Coronary artery (tissue), 2 donors: Measurements from ENCODE around the gene AKAP4.

Experiments
- DNase-seq: peaks from one replicate; pipeline ENCODE4 v3.0.0-alpha.2; 2017; ENCODE audit warnings: low spot score
- H3K27ac ChIP-seq, 2 donors: fragments of 200-600 bp; sonication (generic); one replicate each; pipeline ENCODE4 v1.5.1; 2016 to 2019
- H3K4me3 ChIP-seq: fragments of 200-600 bp; sonication (generic); 2 replicates; pipeline ENCODE4 v1.5.1; 2016; ENCODE audit warnings: mild to moderate bottlenecking, moderate library complexity
- TF ChIP-seq, protein P1 (sequence below): fragments of 200-600 bp; sonication (generic); IDR thresholded peaks from one replicate; pipeline ENCODE4 v1.5.1; 2019; ENCODE audit warnings: antibody characterized with exemption

The AKAP4 gene

DNA sequence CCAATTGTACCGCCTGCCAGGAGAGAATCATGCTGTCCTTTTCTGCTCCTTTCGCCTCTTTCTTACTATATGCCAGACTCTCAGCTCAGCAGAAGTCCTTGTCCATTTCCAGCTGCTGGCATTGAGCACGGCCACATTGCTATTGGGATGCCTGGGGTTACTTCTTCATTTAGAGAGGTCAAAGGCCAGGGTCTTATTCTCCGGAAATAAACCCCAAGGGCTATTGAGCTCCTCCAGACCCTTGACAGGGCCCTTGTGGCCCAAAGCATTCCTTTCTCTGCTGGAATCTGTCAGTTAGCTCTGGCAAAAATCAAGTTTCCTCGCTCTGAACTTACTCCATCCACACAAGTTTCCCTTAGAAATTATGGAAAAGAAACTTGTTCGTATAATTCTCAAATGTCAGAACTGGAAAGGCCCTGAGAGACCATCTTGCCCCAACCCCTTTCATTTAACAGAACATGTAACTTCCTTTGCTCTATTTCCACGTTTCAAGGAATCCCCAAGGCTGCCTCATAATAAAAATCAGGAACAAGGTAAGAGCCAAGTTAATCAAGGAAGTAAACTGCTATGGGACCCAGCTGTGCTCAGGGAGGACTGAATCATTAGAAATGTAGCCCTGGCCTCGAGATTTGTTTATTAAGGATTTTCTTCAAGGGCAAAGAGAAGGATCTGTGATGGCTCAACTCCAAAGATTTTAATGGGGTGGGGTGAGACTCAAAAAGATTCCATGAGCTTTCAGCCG is 11.8 kb downstream of the AKAP4 start:
- Histone ChIP-seq H3K4me3 (no peak overlapping the region), H3K27ac (no peak overlapping the region)
- TF ChIP-seq, protein P1, sequence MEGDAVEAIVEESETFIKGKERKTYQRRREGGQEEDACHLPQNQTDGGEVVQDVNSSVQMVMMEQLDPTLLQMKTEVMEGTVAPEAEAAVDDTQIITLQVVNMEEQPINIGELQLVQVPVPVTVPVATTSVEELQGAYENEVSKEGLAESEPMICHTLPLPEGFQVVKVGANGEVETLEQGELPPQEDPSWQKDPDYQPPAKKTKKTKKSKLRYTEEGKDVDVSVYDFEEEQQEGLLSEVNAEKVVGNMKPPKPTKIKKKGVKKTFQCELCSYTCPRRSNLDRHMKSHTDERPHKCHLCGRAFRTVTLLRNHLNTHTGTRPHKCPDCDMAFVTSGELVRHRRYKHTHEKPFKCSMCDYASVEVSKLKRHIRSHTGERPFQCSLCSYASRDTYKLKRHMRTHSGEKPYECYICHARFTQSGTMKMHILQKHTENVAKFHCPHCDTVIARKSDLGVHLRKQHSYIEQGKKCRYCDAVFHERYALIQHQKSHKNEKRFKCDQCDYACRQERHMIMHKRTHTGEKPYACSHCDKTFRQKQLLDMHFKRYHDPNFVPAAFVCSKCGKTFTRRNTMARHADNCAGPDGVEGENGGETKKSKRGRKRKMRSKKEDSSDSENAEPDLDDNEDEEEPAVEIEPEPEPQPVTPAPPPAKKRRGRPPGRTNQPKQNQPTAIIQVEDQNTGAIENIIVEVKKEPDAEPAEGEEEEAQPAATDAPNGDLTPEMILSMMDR: no peak
- DNase-seq: no peak

- Histone ChIP-seq H3K27ac (no peak overlapping the region), H3K4me3 (no peak overlapping the region)
- no peak for DNase-seq
- TF ChIP-seq, protein P1: no peak
Observed at GRCh38 chrX:50183891-50184290, 16.9 kb downstream of the AKAP4 start.

- Histone ChIP-seq H3K4me3 (no peak overlapping the region), H3K27ac (no peak overlapping the region)
- DNase-seq: no peak
- TF ChIP-seq, protein P1: no peak
Observed at GRCh38 chrX:50180073-50180940, 20.5 kb downstream of the AKAP4 start.

DNA sequence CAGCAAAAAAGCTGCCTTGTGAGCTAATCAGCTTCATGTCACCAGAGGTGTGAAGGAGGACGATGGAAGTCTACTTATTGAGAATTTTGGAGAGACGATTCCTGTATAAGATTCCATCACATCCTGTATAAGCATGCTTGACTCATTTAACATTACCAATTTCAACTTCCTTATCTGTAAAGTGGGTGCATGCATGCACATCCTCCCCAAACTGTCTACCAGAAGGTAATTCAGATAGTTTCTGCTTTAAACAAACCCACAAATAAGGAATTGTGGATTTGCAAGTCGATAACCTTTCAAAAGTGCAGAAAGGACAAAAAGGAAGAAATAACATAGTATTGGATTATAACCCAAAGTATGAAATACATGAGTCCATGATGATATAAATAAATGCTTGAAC is 31.1 kb downstream of the AKAP4 start:
- DNase-seq: no peak
- no peak overlapping the region for H3K4me3 ChIP-seq
- no peak overlapping the region for H3K27ac ChIP-seq
- TF ChIP-seq, protein P1: no peak

DNA sequence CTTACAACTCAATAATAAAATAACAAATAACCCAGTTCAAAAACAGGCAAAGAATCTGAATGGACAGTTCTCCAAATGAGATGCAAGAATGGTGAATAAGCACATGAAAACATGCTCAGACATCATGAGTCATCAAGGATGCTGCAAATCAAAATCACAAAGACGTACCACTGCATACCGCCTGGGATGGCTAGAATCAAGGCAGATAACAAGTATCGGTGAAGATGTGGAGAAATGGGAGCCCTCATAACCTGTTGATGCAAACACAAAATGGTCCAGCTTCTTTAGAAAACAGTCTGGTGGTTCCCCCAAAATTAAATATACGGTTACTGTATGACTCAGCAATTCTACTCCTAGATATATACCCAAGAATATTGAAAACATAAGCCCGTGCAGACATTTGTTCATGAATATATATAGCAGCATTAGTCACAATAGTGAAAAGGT is 32.5 kb downstream of the AKAP4 start:
- no peak overlapping the region for H3K4me3 ChIP-seq
- H3K27ac ChIP-seq: no peak overlapping the region
- TF ChIP-seq, protein P1: no peak
- no peak for DNase-seq

DNA sequence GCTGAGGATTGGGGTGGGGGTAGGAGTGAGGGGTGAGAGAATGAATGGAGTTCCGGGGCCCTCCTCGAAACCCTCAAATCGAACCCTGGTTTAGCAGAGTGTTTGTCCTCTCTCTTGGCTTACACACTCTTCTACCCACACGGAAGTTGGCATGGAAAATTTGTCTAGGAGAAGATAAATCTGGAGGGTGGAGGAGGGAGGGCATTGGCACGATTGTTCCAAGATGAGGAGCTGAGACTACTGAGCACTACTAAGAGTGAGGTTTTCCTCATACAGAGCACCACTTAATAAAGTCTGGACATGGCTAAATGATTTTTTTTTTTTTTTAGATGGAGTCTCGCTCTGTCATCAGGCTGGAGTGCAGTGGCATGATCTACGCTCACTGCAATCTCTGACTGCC is 33.4 kb downstream of the AKAP4 start:
- no peak overlapping the region for H3K27ac ChIP-seq
- no peak for DNase-seq
- TF ChIP-seq, protein P1: no peak
- no peak overlapping the region for H3K4me3 ChIP-seq
